ENCODE data around the gene PI4KA.
"Not testable (repeated sequence)": the region's sequence is repeated elsewhere in the genome, so short reads cannot be mapped to it uniquely, and the experiment has no call there.

Gene PI4KA

GRCh38 chr22:20690586-20691317 lies 167.9 kb downstream of the PI4KA start:
- not testable (repeated sequence) for DNase-seq (ENCODE audit: low spot score)

DNA sequence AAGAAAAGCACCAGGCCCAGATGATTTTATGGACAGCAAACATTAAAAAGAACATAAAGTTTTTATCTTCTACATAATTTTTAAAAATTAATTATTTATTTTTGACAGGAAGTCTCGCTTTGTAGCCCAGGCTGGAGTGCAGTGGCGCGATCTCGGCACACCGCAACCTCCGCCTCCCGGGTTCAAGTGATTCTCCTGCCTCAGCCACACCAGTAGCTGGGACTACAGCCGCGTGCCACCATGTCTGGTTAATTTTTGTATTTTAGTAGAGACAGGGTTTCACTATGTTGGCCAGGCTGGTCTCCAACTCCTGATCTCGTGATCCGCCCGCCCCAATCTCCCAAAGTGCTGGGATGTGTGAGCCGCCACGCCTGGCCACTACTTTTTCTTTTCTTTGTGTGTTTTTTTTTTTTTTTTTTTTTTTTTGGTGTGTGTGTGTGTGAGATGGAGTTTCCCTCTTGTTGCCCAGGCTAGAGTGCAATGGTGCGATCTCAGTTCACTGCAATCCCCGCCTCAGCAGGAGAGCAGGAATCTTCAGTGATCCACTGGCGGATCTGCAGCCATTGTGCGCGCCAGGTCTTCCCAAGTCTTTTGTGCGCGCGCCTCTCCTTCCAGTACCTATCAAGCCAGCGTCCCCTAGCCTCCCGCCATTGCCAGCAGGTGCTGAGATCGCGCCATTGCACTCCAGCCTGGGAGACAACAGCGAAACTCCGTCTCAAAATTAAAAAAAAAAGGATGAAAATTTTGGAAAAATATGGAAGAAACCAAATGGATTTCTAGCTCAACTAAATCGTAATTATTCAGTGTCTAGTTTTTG lies 171.0 kb downstream of the PI4KA start:
- not testable (repeated sequence) for DNase-seq (ENCODE audit: low spot score)

DNA sequence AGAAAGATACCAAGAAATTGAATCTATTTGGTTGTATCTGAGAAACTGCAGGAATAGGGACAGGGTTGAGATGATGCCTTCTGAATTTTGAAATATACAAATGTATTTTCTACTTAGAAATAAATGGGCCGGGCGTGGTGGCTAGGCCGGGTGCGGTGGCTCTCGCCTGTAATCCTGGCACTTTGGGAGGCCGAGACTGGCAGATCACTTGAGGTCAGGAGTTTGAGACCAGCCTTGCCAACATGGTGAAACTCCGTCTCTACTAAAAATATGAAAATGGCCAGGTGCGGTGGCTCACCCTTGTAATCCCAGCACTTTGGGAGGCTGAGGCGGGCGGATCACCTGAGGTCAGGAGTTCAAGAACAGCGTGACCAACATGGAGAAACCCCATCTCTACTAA lies 172.8 kb downstream of the PI4KA start:
- not testable (repeated sequence) for DNase-seq (ENCODE audit: low spot score)

DNA sequence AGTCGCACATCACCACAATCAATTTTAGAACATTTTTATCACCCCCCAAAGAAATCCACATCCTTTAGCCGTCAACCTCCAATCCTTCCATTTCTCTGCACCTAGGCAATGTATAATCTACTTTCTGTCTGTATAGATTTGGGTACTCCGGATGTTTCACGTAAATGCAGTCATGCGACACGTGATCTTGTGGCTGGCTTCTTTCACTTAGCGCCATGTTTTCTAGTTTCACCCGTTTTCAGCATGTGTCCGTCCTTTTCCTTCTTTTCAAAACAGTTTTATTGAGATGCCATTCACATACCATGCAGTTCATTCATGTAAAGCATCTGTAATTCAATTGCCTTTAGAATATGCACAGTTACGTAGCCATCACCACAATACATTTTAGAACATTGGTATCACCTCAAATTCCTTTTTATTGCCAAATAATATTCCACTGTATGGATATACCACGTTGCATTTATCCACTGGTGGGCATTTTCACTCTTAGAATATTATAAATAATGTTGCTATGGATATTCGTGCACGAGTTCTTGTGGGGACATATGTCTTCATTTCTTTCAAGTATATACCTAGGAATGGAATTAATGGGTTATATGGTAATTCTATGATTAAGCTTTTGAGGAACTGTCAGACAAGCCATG lies 179.7 kb downstream of the PI4KA start:
- DNase-seq (ENCODE audit: low spot score), result not testable (repeated sequence)

GRCh38 chr22:20677684-20678242 lies 180.8 kb downstream of the PI4KA start:
- no peak for DNase-seq (ENCODE audit: low spot score)

GRCh38 chr22:20675613-20676012 lies 183.0 kb downstream of the PI4KA start:
- DNase-seq (ENCODE audit: low spot score), result not testable (repeated sequence)

- DNase-seq (ENCODE audit: low spot score), result no peak
Observed at GRCh38 chr22:20674998-20675397, 183.6 kb downstream of the PI4KA start.

- DNase-seq (ENCODE audit: low spot score), result no peak
Observed at GRCh38 chr22:20673295-20674195, 185.1 kb downstream of the PI4KA start.

DNA sequence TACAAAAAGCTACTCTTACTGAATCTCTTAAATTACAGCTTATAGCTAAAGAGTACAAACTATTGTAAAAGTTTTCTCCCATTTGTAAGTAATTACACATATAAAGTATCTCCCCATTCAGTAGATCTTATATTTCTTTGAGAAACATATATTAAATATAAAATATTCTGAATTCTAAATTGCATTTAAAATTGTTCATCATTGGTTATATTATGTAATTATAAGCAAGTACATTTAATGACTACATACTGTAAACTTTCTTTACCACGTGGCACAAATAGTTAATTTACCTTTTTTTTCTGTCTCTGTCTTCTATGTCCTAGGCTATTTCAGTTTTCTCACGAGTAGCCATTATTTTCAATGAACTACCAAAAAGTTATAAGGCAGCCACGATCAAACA lies 185.9 kb downstream of the PI4KA start:
- no peak for DNase-seq (ENCODE audit: low spot score)

DNA sequence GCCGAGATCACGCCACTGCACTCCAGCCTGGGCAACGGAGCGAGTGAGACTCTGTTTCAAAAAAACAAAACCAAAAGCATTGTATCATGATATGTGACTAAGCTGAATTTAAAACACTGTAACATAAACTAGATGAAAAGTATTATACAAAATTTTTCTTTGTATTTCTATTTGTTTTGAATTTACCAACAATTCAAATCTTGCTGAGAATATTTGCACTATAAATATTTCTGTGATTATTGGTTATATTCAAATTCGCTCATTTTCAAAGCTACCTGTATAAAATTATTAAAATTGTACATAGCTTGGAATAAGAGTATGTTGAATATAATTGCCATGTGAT lies 186.6 kb downstream of the PI4KA start:
- no peak for DNase-seq (ENCODE audit: low spot score)

- no peak for DNase-seq (ENCODE audit: low spot score)
Observed at GRCh38 chr22:20671409-20672081, 187.1 kb downstream of the PI4KA start.

DNA sequence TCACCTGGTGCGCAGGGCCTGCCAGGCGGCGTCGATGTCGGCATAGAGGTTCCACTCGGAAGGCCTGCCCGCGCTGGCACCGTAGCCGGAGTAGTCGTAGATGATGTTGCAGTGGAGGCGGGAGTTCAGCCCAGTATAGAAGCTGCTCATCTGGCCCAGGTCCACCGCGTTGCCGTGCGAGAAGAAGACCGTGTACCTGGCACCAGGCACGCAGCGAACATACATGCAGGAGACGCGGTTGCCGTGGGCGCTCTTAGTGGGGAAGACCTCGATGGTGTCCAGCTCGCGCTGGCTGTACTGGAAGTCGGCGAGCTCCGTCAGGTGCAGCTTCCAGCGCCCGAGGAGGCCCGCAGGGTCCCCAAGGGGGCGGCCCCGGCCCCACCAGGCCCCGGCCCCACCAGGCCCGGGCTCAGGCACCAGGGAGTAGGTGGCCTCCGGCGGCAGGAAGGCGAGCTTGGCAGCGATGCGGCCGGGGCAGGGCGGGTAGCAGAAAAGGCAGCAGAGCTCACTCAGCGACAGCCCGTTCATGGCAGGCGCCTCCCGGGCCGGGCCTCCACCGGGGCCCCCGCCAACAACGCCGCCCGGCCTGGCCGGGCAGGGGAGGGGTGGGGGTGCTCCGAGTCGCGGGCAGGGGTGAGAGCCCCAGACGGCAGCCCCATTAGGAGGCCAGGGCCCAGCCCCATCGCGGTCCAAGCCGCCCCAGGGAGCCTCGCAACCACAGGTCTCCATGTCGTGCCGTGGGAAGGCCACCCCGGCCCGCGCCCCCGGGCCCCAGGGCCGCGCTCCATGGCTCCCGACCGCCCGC lies 188.0 kb downstream of the PI4KA start:
- DNase-seq (ENCODE audit: low spot score), result not testable (repeated sequence)

GRCh38 chr22:20669884-20670283 lies 188.7 kb downstream of the PI4KA start:
- not testable (repeated sequence) for DNase-seq (ENCODE audit: low spot score)

DNA sequence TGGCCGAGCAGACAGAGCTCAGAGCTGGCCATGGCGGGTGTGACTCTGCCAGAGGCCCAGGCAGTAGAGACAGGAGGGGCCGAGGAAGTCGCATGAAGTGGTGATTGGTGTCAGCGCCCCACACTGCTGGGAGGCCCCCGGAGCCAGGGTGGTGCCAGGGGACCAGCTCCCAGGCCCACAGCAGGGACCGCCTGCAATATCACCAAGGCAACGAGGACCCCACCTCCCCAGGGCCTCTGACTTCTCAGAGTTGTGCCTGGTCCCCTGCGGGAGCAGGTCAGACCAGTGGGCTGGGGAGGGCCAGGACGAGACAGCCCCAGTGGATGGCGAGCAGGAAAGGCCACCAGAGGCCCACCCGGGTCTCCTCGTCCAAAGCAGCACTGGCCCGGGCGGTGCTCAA lies 189.1 kb downstream of the PI4KA start:
- not testable (repeated sequence) for DNase-seq (ENCODE audit: low spot score)

GRCh38 chr22:20668769-20669168 lies 189.8 kb downstream of the PI4KA start:
- not testable (repeated sequence) for DNase-seq (ENCODE audit: low spot score)

DNA sequence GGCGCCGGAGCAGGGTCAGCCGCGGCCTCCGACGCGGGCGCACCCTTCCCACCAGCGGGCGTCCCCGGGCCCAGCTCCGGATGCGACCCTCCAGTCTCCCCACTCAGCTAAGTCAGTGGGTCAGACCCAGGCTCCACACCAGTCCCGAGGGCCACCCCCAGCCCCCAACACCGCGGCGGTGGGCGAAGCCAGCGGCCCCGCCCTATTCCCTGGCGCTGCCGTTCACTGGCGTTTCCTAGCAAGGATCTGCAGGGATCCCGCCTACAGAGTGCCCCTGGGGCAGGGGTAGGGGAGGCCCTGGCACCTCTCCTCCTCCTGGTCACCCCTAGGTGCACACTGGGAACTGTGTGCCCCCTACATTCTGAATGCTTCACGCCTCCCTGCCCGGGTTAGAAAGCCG lies 190.4 kb downstream of the PI4KA start:
- DNase-seq (ENCODE audit: low spot score), result not testable (repeated sequence)

- DNase-seq (ENCODE audit: low spot score), result not testable (repeated sequence)
Observed at GRCh38 chr22:20667548-20667947, 191.1 kb downstream of the PI4KA start.

GRCh38 chr22:20666560-20666959 lies 192.1 kb downstream of the PI4KA start:
- no peak for DNase-seq (ENCODE audit: low spot score)

- no peak for DNase-seq (ENCODE audit: low spot score)
Observed at GRCh38 chr22:20664594-20664959, 194.0 kb downstream of the PI4KA start.

DNA sequence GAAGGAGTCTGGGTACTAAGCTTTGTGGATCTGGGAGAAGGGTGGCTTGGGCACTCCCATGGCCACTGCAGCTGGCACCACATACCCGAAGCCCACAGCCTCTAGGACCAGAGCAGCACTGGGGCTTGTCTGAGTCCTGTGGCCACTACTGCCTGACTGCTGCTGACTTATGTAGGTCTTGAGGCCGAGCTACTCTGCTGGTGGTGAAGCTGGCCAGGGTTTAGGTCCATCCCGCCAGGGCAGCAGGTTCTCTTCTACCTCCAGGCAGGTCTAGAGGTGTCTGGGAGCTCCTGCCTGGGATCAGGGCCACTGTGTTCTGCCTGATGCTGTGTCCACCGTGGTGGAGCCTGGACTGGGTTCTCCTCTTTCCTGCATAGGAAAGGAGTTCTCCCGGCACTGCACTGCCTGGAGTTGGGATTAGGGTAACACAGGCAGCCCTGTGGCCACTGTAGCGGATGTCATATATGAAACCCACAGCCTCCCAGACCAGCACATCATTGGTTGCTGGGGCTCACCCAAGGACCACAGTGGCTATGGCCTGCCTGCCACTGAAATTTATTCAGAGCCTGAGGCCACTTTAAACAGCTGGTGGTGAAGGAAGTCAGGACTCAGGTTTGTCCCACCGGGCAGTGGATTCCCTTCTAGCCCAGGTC lies 194.5 kb downstream of the PI4KA start:
- no peak for DNase-seq (ENCODE audit: low spot score)
